IMR-90 (cell line): Measurements from ENCODE around the gene DNAAF6. TPM values are rescaled to one million over a fixed set of nuclear protein-coding genes. Genes with fewer than 3 reads are reported as not detected.

Experiments
- ATAC-seq: fragments of 200-7000 bp; cut with Tn5 transposase; 2 replicates; pipeline ENCODE4 v1.9.1; 2020; ENCODE audit warnings: low read depth, mild to moderate bottlenecking, moderate library complexity
- BruUV-seq: library from RNA; stranded (reverse); fragments of 400-500 nt; replicated peaks from 2 replicates; lab custom pipeline; 2021; lab: Mats Ljungman, UMichigan
- CTCF ChIA-PET: fragments of 300-600 bp; formaldehyde crosslinking; extraction: SDS; loops from one replicate; lab custom pipeline; 2021; ENCODE audit warnings: antibody characterized with exemption; lab: Yijun Ruan, JAX
- POLR2A ChIA-PET: fragments of 300-600 bp; sonication (Branson Sonifier 250); formaldehyde crosslinking; loops from one replicate; lab custom pipeline; 2022; ENCODE audit warnings: antibody characterized with exemption; ENCODE audit not compliant: unreplicated experiment; lab: Charles Lee
- DNase-seq: peaks from one replicate; pipeline ENCODE4 v3.0.0; 2013
- H2AFZ ChIP-seq: replicated peaks from 2 replicates; pipeline ENCODE3; 2013; ENCODE audit warnings: low read length, mild to moderate bottlenecking; ENCODE audit not compliant: poor library complexity
- H2AK5ac ChIP-seq: 2 replicates; pipeline ENCODE4 v1.6.1; 2013; ENCODE audit warnings: low read depth, low read length, inconsistent platforms
- H2AK9ac ChIP-seq: replicated peaks from 2 replicates; pipeline ENCODE3; 2013; ENCODE audit warnings: mild to moderate bottlenecking, low read depth, low read length, moderate library complexity; ENCODE audit not compliant: poor library complexity
- H2BK120ac ChIP-seq: 2 replicates; pipeline ENCODE4 v1.6.1; 2013; ENCODE audit warnings: low read depth, low read length, inconsistent platforms
- H2BK15ac ChIP-seq: 3 replicates; pipeline ENCODE4 v1.6.1; 2013; ENCODE audit warnings: low read depth, low read length, inconsistent platforms
- H2BK20ac ChIP-seq: 2 replicates; pipeline ENCODE4 v1.6.1; 2013; ENCODE audit warnings: low read depth, mild to moderate bottlenecking, inconsistent platforms, low read length, moderate library complexity
- H2BK5ac ChIP-seq: 2 replicates; pipeline ENCODE4 v1.6.1; 2013; ENCODE audit warnings: mild to moderate bottlenecking, low read depth, low read length, inconsistent platforms; ENCODE audit not compliant: poor library complexity, severe bottlenecking
- H3K14ac ChIP-seq: replicated peaks from 2 replicates; pipeline ENCODE4 v1.6.1; 2013; ENCODE audit warnings: low read depth, low read length, inconsistent platforms
- H3K18ac ChIP-seq: 2 replicates; pipeline ENCODE4 v1.6.1; 2013; ENCODE audit warnings: low read depth, low read length, control low read depth
- H3K23ac ChIP-seq: 2 replicates; pipeline ENCODE4 v1.6.1; 2013; ENCODE audit warnings: low read depth, low read length, inconsistent platforms
- H3K27ac ChIP-seq: 2 replicates; pipeline ENCODE4 v1.5.1; 2013; ENCODE audit warnings: mild to moderate bottlenecking, control low read depth, low read length; ENCODE audit not compliant: insufficient read depth
- H3K27me3 ChIP-seq: 2 replicates; pipeline ENCODE4 v1.6.1; 2013; ENCODE audit warnings: low read length; ENCODE audit not compliant: control insufficient read depth, insufficient read depth
- H3K36me3 ChIP-seq: 2 replicates; pipeline ENCODE4 v1.6.1; 2013; ENCODE audit warnings: low read length, mixed read lengths; ENCODE audit not compliant: control insufficient read depth, insufficient read depth
- H3K4ac ChIP-seq: 2 replicates; pipeline ENCODE4 v1.6.1; 2013; ENCODE audit warnings: low read depth, low read length, inconsistent platforms
- H3K4me1 ChIP-seq: 2 replicates; pipeline ENCODE4 v1.6.1; 2013; ENCODE audit warnings: low read length, mixed read lengths; ENCODE audit not compliant: control insufficient read depth, insufficient read depth
- H3K4me2 ChIP-seq: 2 replicates; pipeline ENCODE4 v1.6.1; 2013; ENCODE audit warnings: low read depth, mild to moderate bottlenecking, control low read depth, low read length, moderate library complexity
- H3K4me3 ChIP-seq: 2 replicates; pipeline ENCODE4 v1.5.1; 2013; ENCODE audit warnings: low read depth, mild to moderate bottlenecking, control low read depth, low read length, moderate library complexity; ENCODE audit not compliant: insufficient read depth
- H3K56ac ChIP-seq: 2 replicates; pipeline ENCODE4 v1.6.1; 2013; ENCODE audit warnings: low read length, inconsistent platforms; ENCODE audit not compliant: insufficient read depth; ENCODE audit errors: extremely low read depth
- H3K79me1 ChIP-seq, 2 experiments: 2 replicates each; pipeline ENCODE4 v1.6.1; 2013; ENCODE audit warnings: low read length in 2 of 2, inconsistent platforms in 1 of 2, low read depth in 1 of 2
- H3K9ac ChIP-seq: 2 replicates; pipeline ENCODE4 v1.6.1; 2013; ENCODE audit warnings: low read depth, low read length, control low read depth
- H3K9me1 ChIP-seq: 2 replicates; pipeline ENCODE4 v1.6.1; 2013; ENCODE audit warnings: low read length, inconsistent platforms; ENCODE audit not compliant: insufficient read depth
- H3K9me3 ChIP-seq: 2 replicates; pipeline ENCODE4 v1.6.1; 2013; ENCODE audit warnings: low read length; ENCODE audit not compliant: control insufficient read depth, insufficient read depth
- H4K20me1 ChIP-seq: 2 replicates; pipeline ENCODE4 v1.6.1; 2013; ENCODE audit warnings: low read length, inconsistent platforms; ENCODE audit not compliant: insufficient read depth
- H4K5ac ChIP-seq: 2 replicates; pipeline ENCODE4 v1.6.1; 2013; ENCODE audit warnings: mild to moderate bottlenecking, low read depth, low read length, control low read depth
- H4K8ac ChIP-seq, 2 experiments: 2 replicates each; pipeline ENCODE4 v1.6.1; 2013; ENCODE audit warnings: low read depth in 2 of 2, low read length in 2 of 2, control low read depth in 1 of 2, inconsistent platforms in 1 of 2
- H4K91ac ChIP-seq: 2 replicates; pipeline ENCODE4 v1.6.1; 2013; ENCODE audit warnings: low read depth, low read length, inconsistent platforms; ENCODE audit not compliant: insufficient read depth
- MAFK ChIP-seq: IDR thresholded peaks from 2 replicates; pipeline ENCODE4 v1.6.1; 2012; ENCODE audit warnings: low read depth, low read length, improper control_type of control experiment
- RAD21 ChIP-seq: IDR thresholded peaks from 2 replicates; pipeline ENCODE4 v1.6.1; 2012; ENCODE audit warnings: low read length, improper control_type of control experiment
- WGBS, 2 experiments: methylation state at CpG; one replicate each; pipeline versions ENCODE4 v1.1.5 to v1.1.7; 2013; ENCODE audit warnings: missing lambda C conversion rate in 2 of 2; ENCODE audit not compliant: insufficient read length in 1 of 2; ENCODE audit errors: extremely low coverage in 2 of 2; 5-methylcytosine and 5-hydroxymethylcytosine counted together
- dilution Hi-C: fragments of 300-500 bp; cut with HindIII; formaldehyde crosslinking; loops from one replicate; pipeline ENCODE4 v1.14.3; 2018; ENCODE audit warnings: low sequenced_read_pairs; ENCODE audit not compliant: unreplicated experiment
- in situ Hi-C: fragments of 300-500 bp; cut with MboI; formaldehyde crosslinking; loops from 3 replicates; pipeline ENCODE4 v1.14.3; 2019; ENCODE audit warnings: low sequenced_read_pairs, inconsistent platforms, mixed read lengths
- intact Hi-C: fragments of 100-400 bp; cut with micrococcal nuclease; formaldehyde crosslinking; loops from 2 replicates; pipeline ENCODE4 v1.10.0; 2022
- polyA plus RNA-seq, 3 experiments: library from polyadenylated mRNA; depleted of rRNA; stranded (reverse); fragments of >200 nt; gene quantifications; 2 replicates each; pipeline ENCODE4 v1.2.3, GENCODE V29; 2012; ENCODE audit warnings: low replicate concordance in 1 of 3
- total RNA-seq: library from RNA; depleted of rRNA; stranded (reverse); fragments of >200 nt; gene quantifications from 2 replicates; pipeline ENCODE4 v1.2.3, GENCODE V29; 2012

DNAAF6 gene
- total and polyA plus RNA-seq, 2 of the 4 experiments (the other 2 are of a cell fraction): not detected

GRCh38 chrX:107207943-107208342 lies 1.5 kb downstream of the DNAAF6 start:
- Histone ChIP-seq H3K36me3 (no peaks in the 10 kb centered on the region), H3K4me2 (no peak overlapping the region), H2AK5ac (no peak overlapping the region), H2AK9ac (no peak overlapping the region), H3K79me1 (no peaks in the 10 kb centered on the region), H3K18ac (no peak overlapping the region), H4K91ac (no peak overlapping the region), H2BK5ac (no peak overlapping the region), H4K5ac (no peak overlapping the region), H3K4ac (no peak overlapping the region), H3K9ac (no peak overlapping the region), H4K20me1 (no peaks in the 10 kb centered on the region), H2BK20ac (no peak overlapping the region), H3K27ac (no peak overlapping the region), H3K56ac (no peak overlapping the region), H3K4me3 (no peak overlapping the region), H3K9me1 (no peaks in the 10 kb centered on the region), H3K9me3 (no peaks in the 10 kb centered on the region), H3K4me1 (no peaks in the 10 kb centered on the region), H2AFZ (no peak overlapping the region), H2BK15ac (no peak overlapping the region), H3K14ac (no peak overlapping the region), H3K23ac (no peak overlapping the region), H2BK120ac (no peak overlapping the region), H4K8ac (no peak overlapping the region), H3K27me3 (peaks cover 2% of the 10 kb centered on the region)
- intact Hi-C loops (no loop called here), dilution Hi-C loops (no loop called here), in situ Hi-C loops (no loop called here)
- POLR2A ChIA-PET: no interaction called here
- no CpG with 5 or more reads among the region's 9 CpGs for WGBS, 2 experiments
- TF ChIP-seq MAFK (peak; percentile 96), RAD21 (no peak)
- ATAC-seq (no peak), DNase-seq (no peak)
- CTCF ChIA-PET: no interaction called here
- BruUV-seq: no TSS peak
